PFSK-1 (cell line): ENCODE data around the gene SERPINI1.

Experiments
- POLR2AphosphoS5 ChIP-seq: IDR thresholded peaks from 2 replicates; pipeline ENCODE4 v1.6.1; 2012; ENCODE audit warnings: low read depth, mild to moderate bottlenecking, control low read depth, low read length, moderate library complexity
- SIN3A ChIP-seq: IDR thresholded peaks from 2 replicates; pipeline ENCODE4 v1.6.1; 2012; ENCODE audit warnings: mild to moderate bottlenecking, low read length, moderate library complexity, borderline replicate concordance; ENCODE audit not compliant: insufficient read depth
- TAF1 ChIP-seq: IDR thresholded peaks from 2 replicates; pipeline ENCODE4 v1.6.1; 2012; ENCODE audit warnings: low read length, control low read depth, borderline replicate concordance; ENCODE audit not compliant: insufficient read depth
- TF ChIP-seq, protein P1 (sequence below), 2 experiments: IDR thresholded peaks; 2 replicates each; pipeline versions ENCODE4 v1.6.1 to v1.8.0; 2011 to 2012; ENCODE audit warnings: low read depth in 2 of 2, low read length in 2 of 2, control low read depth in 1 of 2, inconsistent platforms in 1 of 2, mild to moderate bottlenecking in 1 of 2, moderate library complexity in 1 of 2; ENCODE audit not compliant: insufficient read depth in 1 of 2

DNA sequence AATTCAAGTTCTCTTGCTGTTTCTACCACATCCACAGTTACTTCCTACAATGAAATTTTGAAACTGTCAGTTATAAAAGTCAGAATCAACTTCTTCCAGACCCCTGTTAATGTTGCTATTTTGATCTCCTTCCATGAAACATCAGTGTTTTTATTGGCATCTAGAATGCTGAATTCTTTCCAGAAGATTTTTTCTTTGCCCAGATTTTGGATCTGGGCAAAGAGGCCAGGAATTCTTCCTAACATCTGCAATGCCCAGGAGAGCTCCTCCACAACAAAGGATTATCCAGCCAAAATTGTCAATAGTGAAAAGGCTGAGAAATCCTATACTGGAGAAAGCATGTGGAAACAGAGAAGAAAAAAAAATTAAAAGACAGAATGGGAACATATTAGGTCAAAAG is 75.5 kb downstream of the SERPINI1 start:
- TF ChIP-seq POLR2AphosphoS5 (no peak), SIN3A (no peak), TAF1 (no peak)
- TF ChIP-seq, protein P1, sequence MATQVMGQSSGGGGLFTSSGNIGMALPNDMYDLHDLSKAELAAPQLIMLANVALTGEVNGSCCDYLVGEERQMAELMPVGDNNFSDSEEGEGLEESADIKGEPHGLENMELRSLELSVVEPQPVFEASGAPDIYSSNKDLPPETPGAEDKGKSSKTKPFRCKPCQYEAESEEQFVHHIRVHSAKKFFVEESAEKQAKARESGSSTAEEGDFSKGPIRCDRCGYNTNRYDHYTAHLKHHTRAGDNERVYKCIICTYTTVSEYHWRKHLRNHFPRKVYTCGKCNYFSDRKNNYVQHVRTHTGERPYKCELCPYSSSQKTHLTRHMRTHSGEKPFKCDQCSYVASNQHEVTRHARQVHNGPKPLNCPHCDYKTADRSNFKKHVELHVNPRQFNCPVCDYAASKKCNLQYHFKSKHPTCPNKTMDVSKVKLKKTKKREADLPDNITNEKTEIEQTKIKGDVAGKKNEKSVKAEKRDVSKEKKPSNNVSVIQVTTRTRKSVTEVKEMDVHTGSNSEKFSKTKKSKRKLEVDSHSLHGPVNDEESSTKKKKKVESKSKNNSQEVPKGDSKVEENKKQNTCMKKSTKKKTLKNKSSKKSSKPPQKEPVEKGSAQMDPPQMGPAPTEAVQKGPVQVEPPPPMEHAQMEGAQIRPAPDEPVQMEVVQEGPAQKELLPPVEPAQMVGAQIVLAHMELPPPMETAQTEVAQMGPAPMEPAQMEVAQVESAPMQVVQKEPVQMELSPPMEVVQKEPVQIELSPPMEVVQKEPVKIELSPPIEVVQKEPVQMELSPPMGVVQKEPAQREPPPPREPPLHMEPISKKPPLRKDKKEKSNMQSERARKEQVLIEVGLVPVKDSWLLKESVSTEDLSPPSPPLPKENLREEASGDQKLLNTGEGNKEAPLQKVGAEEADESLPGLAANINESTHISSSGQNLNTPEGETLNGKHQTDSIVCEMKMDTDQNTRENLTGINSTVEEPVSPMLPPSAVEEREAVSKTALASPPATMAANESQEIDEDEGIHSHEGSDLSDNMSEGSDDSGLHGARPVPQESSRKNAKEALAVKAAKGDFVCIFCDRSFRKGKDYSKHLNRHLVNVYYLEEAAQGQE (IDR thresholded peaks at IDR 0.05; ENCODE audit: insufficient read depth in 1 of 2, low read depth in 2 of 2, low read length in 2 of 2) = no peak
